HL-60 (cell line): ENCODE results near the gene FRRS1L.

Experiments
- TF ChIP-seq, protein P1 (sequence below): IDR thresholded peaks from one replicate; pipeline ENCODE4 v1.5.1; 2011; ENCODE audit warnings: low read length, control low read depth, inconsistent platforms; ENCODE audit not compliant: insufficient read depth
- TF ChIP-seq, protein P2 (sequence below): IDR thresholded peaks from 2 replicates; pipeline ENCODE4 v1.6.1; 2012; ENCODE audit warnings: low read depth; ENCODE audit not compliant: insufficient replicate concordance

DNA sequence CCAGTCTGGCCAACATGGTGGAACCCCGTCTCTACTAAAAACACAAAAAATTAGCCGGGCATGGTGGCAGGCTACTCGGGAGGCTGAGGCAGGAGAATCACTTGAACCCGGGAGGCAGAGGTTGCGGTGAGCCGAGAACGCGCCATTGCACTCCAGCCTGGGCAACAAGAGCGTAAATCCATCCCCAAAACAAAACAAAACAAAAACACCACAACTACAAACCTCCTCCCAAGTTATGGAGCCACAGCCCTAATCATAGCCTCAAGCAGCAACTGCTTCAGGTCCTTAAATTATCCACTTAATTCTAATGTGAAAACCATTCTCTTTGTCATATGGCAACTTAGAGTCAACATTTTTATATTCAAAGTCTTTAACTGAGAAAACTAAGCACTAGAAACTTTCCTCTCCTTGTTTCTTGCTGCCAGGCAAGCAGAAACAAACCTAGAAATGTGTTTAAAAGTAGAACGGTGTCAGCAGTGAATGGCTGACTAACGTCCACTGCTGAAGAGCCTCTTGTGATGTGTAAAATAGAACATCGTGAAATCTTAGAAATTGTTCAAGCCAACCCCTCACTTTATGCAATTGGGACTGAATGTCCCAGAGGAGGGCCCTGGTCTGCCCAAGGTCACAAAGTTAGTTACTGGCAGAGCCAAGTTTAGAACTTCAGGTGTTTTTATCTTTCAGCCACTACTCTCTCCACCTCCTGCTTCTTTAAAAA is 53.0 kb downstream of the FRRS1L start:
- TF ChIP-seq, protein P1, sequence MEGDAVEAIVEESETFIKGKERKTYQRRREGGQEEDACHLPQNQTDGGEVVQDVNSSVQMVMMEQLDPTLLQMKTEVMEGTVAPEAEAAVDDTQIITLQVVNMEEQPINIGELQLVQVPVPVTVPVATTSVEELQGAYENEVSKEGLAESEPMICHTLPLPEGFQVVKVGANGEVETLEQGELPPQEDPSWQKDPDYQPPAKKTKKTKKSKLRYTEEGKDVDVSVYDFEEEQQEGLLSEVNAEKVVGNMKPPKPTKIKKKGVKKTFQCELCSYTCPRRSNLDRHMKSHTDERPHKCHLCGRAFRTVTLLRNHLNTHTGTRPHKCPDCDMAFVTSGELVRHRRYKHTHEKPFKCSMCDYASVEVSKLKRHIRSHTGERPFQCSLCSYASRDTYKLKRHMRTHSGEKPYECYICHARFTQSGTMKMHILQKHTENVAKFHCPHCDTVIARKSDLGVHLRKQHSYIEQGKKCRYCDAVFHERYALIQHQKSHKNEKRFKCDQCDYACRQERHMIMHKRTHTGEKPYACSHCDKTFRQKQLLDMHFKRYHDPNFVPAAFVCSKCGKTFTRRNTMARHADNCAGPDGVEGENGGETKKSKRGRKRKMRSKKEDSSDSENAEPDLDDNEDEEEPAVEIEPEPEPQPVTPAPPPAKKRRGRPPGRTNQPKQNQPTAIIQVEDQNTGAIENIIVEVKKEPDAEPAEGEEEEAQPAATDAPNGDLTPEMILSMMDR = no peak
- TF ChIP-seq, protein P2, sequence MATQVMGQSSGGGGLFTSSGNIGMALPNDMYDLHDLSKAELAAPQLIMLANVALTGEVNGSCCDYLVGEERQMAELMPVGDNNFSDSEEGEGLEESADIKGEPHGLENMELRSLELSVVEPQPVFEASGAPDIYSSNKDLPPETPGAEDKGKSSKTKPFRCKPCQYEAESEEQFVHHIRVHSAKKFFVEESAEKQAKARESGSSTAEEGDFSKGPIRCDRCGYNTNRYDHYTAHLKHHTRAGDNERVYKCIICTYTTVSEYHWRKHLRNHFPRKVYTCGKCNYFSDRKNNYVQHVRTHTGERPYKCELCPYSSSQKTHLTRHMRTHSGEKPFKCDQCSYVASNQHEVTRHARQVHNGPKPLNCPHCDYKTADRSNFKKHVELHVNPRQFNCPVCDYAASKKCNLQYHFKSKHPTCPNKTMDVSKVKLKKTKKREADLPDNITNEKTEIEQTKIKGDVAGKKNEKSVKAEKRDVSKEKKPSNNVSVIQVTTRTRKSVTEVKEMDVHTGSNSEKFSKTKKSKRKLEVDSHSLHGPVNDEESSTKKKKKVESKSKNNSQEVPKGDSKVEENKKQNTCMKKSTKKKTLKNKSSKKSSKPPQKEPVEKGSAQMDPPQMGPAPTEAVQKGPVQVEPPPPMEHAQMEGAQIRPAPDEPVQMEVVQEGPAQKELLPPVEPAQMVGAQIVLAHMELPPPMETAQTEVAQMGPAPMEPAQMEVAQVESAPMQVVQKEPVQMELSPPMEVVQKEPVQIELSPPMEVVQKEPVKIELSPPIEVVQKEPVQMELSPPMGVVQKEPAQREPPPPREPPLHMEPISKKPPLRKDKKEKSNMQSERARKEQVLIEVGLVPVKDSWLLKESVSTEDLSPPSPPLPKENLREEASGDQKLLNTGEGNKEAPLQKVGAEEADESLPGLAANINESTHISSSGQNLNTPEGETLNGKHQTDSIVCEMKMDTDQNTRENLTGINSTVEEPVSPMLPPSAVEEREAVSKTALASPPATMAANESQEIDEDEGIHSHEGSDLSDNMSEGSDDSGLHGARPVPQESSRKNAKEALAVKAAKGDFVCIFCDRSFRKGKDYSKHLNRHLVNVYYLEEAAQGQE = no peak
